Endodermal cell (in vitro differentiated cells): ENCODE results near the gene SYP. TPM values are rescaled to one million over a fixed set of nuclear protein-coding genes. Genes with fewer than 3 reads are reported as not detected.

Experiments
- DNase-seq: peaks from one replicate; pipeline ENCODE4 v3.0.0-alpha.2; 2017
- H3K27ac ChIP-seq: 2 replicates; pipeline ENCODE4 v1.5.1; 2013; ENCODE audit warnings: mild to moderate bottlenecking, low read depth, low read length, moderate library complexity
- H3K27me3 ChIP-seq: 2 replicates; pipeline ENCODE4 v1.6.1; 2013; ENCODE audit warnings: mild to moderate bottlenecking, low read length, moderate library complexity; ENCODE audit not compliant: insufficient read depth, control insufficient read depth, poor library complexity, severe bottlenecking
- H3K36me3 ChIP-seq: 2 replicates; pipeline ENCODE4 v1.7.0; 2013; ENCODE audit warnings: mild to moderate bottlenecking, low read length, moderate library complexity; ENCODE audit not compliant: control insufficient read depth, insufficient read depth
- H3K4me1 ChIP-seq: one replicate; pipeline ENCODE4 v1.7.0; 2013; ENCODE audit warnings: low read length; ENCODE audit not compliant: control insufficient read depth, insufficient read depth
- H3K4me3 ChIP-seq: 2 replicates; pipeline ENCODE4 v1.5.1; 2013; ENCODE audit warnings: mild to moderate bottlenecking, low read length, moderate library complexity
- H3K9ac ChIP-seq: 2 replicates; pipeline ENCODE4 v1.6.1; 2013; ENCODE audit warnings: mild to moderate bottlenecking, low read length, moderate library complexity; ENCODE audit not compliant: poor library complexity, severe bottlenecking; ENCODE audit errors: extremely low read depth
- H3K9me3 ChIP-seq: 2 replicates; pipeline ENCODE4 v1.6.1; 2013; ENCODE audit warnings: mild to moderate bottlenecking, low read length, moderate library complexity; ENCODE audit not compliant: control insufficient read depth
- H3K27ac Mint-ChIP-seq: 2 replicates; pipeline ENCODE4 v1.8.0; 2020; ENCODE audit warnings: mixed read lengths
- H3K27me3 Mint-ChIP-seq: 2 replicates; pipeline ENCODE4 v1.8.0; 2021; ENCODE audit warnings: mild to moderate bottlenecking, mixed read lengths; ENCODE audit not compliant: insufficient read depth
- H3K36me3 Mint-ChIP-seq: 2 replicates; pipeline ENCODE4 v1.8.0; 2020; ENCODE audit warnings: low read depth, mixed read lengths
- H3K4me1 Mint-ChIP-seq: 2 replicates; pipeline ENCODE4 v1.8.0; 2020; ENCODE audit warnings: mixed read lengths
- H3K4me3 Mint-ChIP-seq: 2 replicates; pipeline ENCODE4 v1.8.0; 2020; ENCODE audit warnings: mild to moderate bottlenecking, moderate library complexity, mixed read lengths
- H3K9me3 Mint-ChIP-seq: 2 replicates; pipeline ENCODE4 v1.8.0; 2020; ENCODE audit warnings: mild to moderate bottlenecking, mixed read lengths
- WGBS, 2 experiments: methylation state at CpG; one replicate each; pipeline versions ENCODE4 v1.1.5 to v1.1.7; 2013; ENCODE audit warnings: missing lambda C conversion rate in 2 of 2, mixed read lengths in 1 of 2; ENCODE audit not compliant: insufficient coverage in 1 of 2, insufficient read length in 1 of 2; 5-methylcytosine and 5-hydroxymethylcytosine counted together
- total RNA-seq, 2 donors: library from RNA; stranded (reverse); fragmentation: NEBNext Ultra II Directional in 1 of 2; extraction: Animal tissue kit (Norgen Biotek cat#: 25700) in 1 of 2; gene quantifications; 2 replicates in 1 of 2; 3 replicates in 1 of 2; pipeline ENCODE4 v1.2.1, GENCODE V29; 2021
- TF ChIP-seq, protein P1 (sequence below): fragments of 200-600 bp; sonication (generic); conservative IDR thresholded peaks from 2 replicates; pipeline ENCODE4 v1.5.0; 2021; ENCODE audit warnings: antibody characterized with exemption, mild to moderate bottlenecking

Gene SYP
- total RNA-seq, 2 donors from 2014 or later, result 0.48 to 0.51 TPM

DNA sequence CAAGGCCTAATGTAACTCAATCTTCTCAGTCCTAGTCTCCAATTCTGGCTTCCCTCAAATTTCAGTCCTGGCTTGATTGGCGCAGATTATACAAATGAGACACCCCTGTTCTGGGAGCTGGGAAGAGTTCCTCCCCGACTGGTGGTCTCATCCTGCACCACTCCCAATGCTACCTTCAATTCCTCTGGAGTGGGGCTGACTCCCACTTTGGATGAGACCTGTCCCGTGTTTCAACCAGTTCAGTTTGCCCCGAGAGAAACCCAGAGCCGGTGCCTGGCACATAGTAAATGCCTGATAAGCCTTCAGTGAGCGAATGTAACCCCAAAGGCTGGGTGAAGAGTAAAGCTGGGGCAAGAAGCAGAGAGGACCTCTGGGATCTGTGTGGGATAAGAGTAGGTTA, 4.0 kb upstream of the SYP start:
- 60 to 92% methylated on average over 1 to 6 of the region's 6 CpGs for WGBS, 2 experiments
- H3K9ac ChIP-seq, result no peak overlapping the region
- H3K9me3 ChIP-seq, result no peaks in the 10 kb centered on the region
- DNase-seq, result no peak
- TF ChIP-seq, protein P1, sequence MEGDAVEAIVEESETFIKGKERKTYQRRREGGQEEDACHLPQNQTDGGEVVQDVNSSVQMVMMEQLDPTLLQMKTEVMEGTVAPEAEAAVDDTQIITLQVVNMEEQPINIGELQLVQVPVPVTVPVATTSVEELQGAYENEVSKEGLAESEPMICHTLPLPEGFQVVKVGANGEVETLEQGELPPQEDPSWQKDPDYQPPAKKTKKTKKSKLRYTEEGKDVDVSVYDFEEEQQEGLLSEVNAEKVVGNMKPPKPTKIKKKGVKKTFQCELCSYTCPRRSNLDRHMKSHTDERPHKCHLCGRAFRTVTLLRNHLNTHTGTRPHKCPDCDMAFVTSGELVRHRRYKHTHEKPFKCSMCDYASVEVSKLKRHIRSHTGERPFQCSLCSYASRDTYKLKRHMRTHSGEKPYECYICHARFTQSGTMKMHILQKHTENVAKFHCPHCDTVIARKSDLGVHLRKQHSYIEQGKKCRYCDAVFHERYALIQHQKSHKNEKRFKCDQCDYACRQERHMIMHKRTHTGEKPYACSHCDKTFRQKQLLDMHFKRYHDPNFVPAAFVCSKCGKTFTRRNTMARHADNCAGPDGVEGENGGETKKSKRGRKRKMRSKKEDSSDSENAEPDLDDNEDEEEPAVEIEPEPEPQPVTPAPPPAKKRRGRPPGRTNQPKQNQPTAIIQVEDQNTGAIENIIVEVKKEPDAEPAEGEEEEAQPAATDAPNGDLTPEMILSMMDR, result no peak
- no peak overlapping the region for H3K4me3 ChIP-seq
- H3K27ac ChIP-seq, result no peak overlapping the region
- peaks cover 46% of the 10 kb centered on the region for H3K9me3 Mint-ChIP-seq
- no peak overlapping the region for H3K4me3 Mint-ChIP-seq
- peaks cover 4% of the 10 kb centered on the region for H3K27me3 Mint-ChIP-seq
- H3K27ac Mint-ChIP-seq, result no peak overlapping the region
- peaks cover 6% of the 10 kb centered on the region for H3K27me3 ChIP-seq
- no peaks in the 10 kb centered on the region for H3K36me3 ChIP-seq
- no peaks in the 10 kb centered on the region for H3K4me1 Mint-ChIP-seq
- no peaks in the 10 kb centered on the region for H3K4me1 ChIP-seq
- H3K36me3 Mint-ChIP-seq, result no peaks in the 10 kb centered on the region

DNA sequence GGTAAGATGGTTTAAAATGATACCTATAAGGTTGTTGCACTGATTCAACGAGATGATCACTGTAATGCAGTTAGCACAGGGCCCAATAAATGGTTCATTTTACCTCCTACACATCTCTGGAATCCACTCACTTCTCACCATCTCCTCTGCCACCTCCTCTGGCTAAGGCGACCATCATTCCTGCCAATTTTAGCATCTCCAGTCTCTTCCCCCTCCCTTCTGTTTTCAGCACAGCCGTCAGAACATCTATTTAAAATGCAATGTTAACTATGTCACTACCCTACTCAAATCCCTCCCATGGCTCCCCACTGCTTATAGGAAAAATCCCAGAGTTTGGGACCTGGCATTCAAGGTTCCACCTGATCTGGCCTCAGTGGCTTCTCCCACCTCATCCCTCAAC, 3.5 kb upstream of the SYP start:
- no peak overlapping the region for H3K4me3 Mint-ChIP-seq
- DNase-seq, result no peak
- 89% methylated on average over 3 of the region's 3 CpGs; no CpG with 5 or more reads in 1 of the 2 experiments for WGBS, 2 experiments
- no peak overlapping the region for H3K27ac Mint-ChIP-seq
- Histone ChIP-seq H3K36me3 (no peaks in the 10 kb centered on the region), H3K27me3 (peaks cover 11% of the 10 kb centered on the region), H3K4me3 (no peak overlapping the region), H3K4me1 (no peaks in the 10 kb centered on the region), H3K27ac (no peak overlapping the region), H3K9me3 (no peaks in the 10 kb centered on the region), H3K9ac (no peak overlapping the region)
- H3K27me3 Mint-ChIP-seq, result peaks cover 9% of the 10 kb centered on the region
- H3K9me3 Mint-ChIP-seq, result peaks cover 51% of the 10 kb centered on the region
- H3K36me3 Mint-ChIP-seq, result no peaks in the 10 kb centered on the region
- H3K4me1 Mint-ChIP-seq, result no peaks in the 10 kb centered on the region
- TF ChIP-seq, protein P1, result no peak

DNA sequence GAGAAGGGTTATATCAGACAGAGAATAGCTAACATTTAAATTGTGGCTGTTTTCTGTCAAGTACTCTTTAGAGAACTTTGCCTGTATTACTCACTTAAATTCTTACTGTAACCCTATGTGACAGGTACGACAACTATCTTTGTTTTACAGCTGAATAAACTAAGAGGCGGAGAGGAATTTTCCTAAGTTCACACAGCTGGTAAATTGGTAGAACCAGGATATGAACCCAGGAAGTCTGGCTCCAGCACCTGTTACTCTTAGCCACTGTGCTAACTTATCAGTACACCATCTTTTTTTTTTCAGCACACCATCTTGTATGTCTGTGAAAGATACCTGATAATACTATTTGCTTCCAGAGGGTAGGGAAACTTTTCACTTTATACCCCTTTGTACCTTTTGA, 2.0 kb upstream of the SYP start:
- no peaks in the 10 kb centered on the region for H3K36me3 Mint-ChIP-seq
- peaks cover 3% of the 10 kb centered on the region for H3K4me1 Mint-ChIP-seq
- H3K4me3 ChIP-seq, result no peak overlapping the region
- no peak overlapping the region for H3K9ac ChIP-seq
- H3K9me3 Mint-ChIP-seq, result peaks cover 53% of the 10 kb centered on the region
- 89 to 94% methylated on average over 2 of the region's 2 CpGs for WGBS, 2 experiments
- no peak overlapping the region for H3K27ac Mint-ChIP-seq
- no peaks in the 10 kb centered on the region for H3K4me1 ChIP-seq
- H3K27me3 ChIP-seq, result peaks cover 22% of the 10 kb centered on the region
- H3K27me3 Mint-ChIP-seq, result peaks cover 17% of the 10 kb centered on the region
- TF ChIP-seq, protein P1, result no peak
- H3K27ac ChIP-seq, result no peak overlapping the region
- no peak for DNase-seq
- no peaks in the 10 kb centered on the region for H3K9me3 ChIP-seq
- no peaks in the 10 kb centered on the region for H3K36me3 ChIP-seq
- H3K4me3 Mint-ChIP-seq, result no peak overlapping the region
